Activated CD8-positive, alpha-beta memory T cell treated with anti-CD3 and anti-CD28 coated beads, Interleukin-2, amount 50 U/mL, for 48 hours (primary cell): Measurements from ENCODE around the gene UNG.
"Not testable (repeated sequence)": the region's sequence is repeated elsewhere in the genome, so short reads cannot be mapped to it uniquely, and the experiment has no call there.

Experiments used
- DNase-seq: peaks from one replicate; pipeline ENCODE4 v3.0.0-alpha.2; 2020

The UNG gene

DNA sequence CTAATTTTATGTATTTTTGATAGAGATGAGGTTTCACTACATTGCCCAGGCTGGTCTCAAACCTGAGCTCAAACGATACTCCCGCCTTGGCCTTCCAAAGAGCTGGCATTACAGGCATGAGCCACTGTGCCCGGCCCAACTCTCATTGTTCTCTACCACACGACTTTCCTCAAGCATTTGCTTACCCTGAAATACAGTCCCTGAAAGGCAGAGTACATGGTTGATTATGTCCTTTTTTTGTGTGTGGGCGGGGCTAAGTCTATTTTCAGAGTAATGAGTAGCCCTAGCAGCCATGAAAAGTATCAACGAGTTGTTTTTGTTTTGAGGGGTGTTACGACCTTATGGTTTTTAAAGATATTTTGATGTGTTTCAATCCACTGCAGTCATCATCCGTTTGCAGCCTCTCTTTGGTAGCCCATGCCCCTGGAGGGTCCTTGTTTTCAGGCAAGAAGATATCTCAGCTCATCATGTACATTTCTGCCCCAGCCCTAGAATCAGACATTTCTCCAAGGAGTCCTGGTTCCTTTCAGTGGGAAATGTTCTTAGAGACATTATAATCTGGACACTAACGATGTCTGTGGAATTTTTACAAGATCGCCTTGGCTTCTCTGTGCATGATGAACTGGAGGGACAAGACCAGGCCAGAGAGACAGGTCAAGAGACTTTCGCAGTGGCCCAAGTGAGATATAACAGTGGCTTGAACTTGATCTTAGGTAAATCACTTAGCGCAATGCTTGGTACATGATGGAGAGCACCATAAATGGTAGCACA is 27.7 kb downstream of the UNG start:
- no peak for DNase-seq

DNA sequence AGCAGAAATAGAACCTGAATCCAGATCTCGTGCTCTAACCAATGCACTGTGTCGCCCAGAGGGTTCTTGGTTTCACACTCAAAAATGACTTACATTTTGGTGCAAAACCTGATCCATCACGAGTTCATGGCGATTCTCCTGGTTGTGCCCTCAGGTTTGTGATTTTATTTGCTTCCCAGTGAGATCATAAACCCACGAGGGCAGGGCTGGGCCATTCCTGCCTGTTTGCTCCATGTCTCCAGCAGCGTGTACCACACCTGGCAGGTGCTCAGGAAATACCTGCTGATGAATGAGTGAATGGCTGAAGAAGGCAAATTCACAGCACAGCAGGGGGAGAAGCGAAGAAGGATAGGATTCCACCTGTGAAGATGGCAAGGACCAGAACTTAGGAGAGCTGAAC is 28.4 kb downstream of the UNG start:
- DNase-seq, result no peak

DNA sequence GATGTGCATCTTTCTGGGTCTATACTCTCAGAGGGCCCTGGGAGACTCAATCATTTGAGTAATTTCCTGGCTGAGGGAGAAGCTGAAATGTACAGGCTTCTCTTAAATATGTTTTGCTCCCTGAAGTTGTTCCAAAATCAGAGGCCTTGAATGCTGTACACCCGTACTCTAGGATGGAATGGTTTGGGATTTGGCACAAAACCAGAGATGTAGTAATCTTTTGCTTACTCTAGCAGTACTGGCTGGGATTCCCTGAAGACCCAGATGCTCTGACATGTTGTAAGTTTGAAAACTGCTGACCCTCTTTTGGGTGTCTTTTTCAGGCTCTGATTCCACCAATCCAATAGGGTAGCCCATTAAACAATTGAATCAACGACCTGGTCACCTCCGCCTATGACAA is 29.4 kb downstream of the UNG start:
- DNase-seq, result no peak

DNA sequence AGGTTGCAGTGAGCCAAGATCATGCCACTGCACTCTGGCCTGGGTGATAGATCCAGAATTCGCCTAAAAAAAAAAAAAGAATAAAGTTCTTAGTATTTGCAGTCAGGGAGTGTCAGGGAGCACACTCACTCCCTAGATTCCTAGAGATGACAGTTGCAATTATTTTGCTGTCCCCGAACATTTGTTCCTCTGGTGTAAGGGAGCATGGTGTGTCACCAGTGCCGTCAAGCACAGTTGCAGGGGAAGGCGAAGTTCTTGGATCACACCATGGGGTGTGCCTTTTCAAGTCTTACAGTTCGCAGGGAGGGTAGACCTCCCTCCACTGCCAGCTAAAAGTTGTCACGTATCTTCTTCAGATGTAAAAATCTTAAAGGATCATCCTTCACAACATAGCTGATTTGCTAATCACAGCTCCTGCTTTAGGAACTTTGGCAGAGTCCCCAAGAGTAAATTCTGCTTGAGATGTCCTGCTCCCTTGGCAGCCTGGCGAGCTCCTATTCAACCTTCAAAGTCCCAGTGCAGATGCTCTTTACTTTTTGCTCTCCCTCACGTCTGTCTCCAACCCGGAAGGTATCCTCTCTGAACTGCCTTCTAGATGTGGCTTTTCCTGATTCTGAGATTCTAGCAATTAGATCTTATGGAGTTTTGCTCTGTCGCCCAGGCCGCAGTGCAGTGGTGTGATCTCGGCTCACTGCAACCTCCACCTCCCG is 30.3 kb downstream of the UNG start:
- no peak for DNase-seq

DNA sequence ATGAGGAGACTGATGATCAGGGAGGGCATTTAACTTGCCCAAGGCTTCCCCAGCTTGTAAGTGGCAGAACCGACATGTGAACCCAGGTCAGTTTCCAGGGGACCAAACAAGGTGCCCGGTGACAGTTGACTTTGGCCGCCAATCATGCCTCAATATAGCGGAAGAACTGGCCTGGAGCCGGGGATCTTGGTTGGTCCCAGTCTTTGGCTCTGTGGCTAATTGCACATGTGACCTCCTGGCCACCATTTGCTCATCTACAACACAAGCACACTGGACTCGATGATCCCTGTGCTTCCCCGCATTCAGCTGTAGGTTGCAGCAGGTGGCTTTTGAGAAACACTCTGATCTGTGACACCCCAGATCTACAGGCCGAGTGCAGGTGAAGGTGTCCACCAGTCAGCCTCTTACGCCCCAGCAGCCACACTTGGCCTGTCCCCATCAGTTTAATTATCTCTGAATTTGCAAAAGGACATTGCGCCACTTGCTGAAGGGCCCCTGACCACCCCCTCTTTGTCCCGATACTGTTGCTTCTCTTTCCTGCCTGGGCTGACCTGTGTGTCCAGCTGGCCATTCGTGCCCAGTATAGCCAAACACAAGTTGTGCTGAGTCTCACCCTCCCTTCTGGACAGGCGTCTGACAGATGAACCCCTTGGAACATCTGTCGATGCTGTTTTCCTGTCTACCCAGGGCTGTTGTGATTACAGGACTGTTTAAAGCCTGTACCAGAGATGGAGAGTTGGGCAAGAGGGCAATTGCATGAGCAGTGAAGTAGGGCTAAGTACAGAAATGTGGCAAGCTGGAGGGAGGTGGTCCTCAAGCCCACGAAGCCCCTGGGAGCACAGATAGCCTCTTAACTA is 33.1 kb downstream of the UNG start:
- DNase-seq, result no peak

DNA sequence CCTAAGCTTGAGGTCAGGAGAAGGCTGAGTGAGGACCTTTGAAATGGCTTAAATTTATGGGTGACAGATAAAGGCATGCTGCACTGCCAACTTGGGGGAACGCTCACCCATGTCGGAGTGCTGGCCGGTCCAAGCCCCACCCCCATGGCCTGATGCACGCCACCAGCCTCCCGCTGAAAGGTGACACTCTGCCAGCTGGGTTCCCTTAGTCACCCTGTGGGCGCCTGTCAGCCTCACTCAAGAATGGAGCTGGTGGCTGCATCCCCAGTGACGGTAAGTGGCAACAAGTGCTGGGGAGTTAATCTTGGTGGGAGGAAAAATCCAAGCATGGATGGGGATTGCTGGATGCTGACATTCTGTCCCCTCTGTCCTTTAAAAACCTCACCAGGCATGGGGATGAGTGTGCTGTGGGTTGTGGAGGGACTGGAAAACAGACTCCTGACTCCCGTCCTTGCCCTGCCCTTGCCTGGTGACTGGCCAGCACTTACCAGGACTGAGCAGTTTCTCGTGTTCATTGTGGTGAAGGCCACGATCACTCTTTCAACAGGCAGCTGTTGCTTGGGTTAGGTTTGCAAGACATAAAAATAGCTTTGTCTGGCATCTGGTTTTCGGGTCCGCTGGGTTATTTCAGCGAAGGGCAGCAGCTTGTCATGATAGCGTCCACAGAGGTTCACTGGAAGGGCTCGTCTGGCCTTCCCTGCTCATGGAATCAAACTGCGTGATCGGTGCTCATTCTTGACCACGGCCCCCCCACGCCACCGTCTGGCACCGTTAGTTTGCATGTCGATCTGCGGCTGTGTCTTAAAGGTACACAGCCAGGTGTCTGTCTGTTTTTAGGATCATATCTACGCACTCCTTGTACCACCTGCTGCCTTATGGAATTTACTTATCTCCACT is 34.0 kb downstream of the UNG start:
- no peak for DNase-seq

DNA sequence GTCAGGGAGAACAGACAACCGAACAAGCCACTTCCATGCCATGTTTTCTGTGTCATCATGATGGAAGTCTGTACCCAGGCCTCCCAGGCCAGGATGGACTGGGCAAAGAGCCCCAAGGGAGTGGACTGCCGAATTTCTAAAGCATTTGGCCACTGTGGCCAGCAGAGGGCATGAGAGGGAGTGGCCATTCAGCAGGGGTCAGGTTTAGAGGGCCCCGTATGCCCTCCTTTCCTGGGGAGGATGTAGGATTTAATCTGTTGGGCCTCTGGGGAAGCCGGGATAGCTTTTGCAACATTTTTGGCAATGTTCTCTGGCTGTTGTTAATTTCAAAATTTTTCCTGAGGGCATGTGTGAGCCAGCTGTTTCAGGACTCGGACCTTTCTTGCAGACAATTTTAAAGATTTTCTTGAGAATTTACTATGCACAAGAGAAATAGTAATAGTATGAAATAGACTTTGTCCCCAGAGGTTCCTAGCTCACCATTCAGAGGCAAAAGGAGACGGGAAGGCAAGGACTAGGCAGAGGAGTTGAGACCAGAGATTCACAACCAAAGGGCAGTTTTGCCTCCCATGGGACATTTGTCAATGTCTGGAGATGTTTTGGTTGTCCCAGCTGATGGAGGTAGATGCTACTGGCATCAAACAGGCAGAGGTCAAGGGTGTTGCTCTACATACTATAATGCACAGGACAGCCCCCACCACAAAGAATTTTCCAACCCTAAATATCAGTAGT is 37.0 kb downstream of the UNG start:
- no peak for DNase-seq

DNA sequence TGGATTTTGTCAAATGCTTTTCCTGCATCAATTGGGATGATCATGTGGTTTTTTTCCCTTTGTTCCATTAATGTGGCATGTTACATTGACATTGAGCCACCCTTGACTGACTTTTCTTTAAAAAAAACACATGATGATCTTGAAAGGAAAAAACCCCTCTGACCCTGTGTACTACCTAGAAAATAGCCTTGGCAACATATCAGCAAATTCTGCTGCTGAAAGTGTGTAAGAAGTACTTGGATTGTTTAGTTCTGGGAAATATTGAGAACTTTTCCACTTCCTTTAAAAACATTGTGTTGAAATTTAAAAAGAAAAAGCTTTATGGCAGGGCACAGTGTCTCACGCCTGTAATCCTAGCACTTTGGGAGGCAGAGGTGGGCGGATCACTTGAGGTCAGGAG is 39.7 kb downstream of the UNG start:
- no peak for DNase-seq

DNA sequence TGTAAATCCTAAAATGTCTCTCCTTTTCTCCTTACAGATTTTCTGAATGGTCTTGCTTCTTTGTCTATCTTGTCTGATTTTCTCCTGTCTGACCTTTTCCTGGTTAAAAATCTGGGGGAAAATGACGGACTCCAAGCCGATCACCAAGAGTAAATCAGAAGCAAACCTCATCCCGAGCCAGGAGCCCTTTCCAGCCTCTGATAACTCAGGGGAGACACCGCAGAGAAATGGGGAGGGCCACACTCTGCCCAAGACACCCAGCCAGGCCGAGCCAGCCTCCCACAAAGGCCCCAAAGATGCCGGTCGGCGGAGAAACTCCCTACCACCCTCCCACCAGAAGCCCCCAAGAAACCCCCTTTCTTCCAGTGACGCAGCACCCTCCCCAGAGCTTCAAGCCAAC is 42.0 kb downstream of the UNG start:
- no peak for DNase-seq

DNA sequence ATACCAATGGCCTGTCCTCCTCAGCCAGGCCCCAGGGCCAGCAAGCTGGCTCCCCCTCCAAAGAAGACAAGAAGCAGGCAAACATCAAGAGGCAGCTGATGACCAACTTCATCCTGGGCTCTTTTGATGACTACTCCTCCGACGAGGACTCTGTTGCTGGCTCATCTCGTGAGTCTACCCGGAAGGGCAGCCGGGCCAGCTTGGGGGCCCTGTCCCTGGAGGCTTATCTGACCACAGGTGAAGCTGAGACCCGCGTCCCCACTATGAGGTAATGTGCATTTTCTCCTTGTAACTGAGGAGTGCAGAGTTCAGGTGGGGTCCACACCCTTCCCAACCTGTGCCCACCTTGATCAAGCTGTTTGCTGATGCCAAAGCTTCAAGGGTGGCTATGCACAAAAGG is 42.4 kb downstream of the UNG start:
- DNase-seq, result no peak

DNA sequence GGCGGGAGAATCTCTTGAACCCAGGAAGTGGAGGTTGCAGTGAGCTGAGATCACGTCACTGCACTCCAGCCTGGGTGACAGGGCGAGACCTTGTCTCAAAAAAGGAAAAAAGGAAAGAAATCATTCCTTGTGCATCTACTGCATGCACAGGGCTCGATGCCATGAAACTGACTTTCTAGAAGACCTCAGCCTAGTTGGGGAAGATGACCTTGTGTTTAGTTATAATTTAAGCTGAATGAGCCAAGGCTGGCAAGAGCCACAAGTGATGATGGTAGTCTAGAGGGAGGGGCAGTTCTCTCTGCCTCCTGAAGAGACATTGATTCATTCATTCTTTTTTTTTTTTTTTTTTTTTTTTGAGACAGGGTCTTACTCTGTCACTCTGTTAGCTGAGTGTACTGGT is 43.2 kb downstream of the UNG start:
- no peak for DNase-seq

DNA sequence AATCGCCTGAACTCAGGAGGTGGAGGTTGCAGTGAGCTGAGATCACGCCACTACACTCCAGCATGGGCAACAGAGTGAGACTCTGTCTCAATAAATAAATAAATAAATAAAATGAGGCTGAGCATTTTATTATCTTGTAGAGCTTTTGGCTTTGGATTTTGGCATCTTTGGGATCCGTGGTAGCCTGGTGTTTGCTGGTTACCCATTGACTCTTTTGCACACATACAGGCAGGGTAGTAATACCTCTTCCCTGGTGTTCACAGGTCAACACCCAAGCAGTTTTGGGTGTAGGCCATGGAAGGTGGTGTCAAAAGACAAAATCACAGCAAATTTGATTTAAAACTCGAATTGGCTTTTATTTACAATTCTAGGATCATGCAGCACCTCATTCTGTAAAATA is 46.8 kb downstream of the UNG start:
- DNase-seq, result no peak

DNA sequence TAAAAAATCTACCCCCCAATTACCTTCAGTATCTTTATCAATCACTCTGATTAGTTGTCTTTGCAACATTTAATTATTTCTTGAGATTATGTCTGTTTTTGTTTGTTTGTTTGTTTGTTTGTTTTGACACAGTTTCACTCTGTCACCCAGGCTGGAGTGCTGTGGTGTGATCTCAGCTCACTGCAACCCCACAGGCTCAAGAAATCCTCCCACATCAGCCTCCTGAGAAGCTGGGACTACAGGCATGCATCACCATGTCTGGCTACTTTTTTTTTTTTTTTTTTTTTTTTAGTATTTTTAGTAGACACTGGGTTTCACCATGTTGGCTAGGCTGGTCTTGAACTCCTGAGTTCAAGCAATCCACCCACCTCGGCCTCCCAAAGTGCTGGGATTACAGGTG is 49.7 kb downstream of the UNG start:
- DNase-seq, result not testable (repeated sequence)

DNA sequence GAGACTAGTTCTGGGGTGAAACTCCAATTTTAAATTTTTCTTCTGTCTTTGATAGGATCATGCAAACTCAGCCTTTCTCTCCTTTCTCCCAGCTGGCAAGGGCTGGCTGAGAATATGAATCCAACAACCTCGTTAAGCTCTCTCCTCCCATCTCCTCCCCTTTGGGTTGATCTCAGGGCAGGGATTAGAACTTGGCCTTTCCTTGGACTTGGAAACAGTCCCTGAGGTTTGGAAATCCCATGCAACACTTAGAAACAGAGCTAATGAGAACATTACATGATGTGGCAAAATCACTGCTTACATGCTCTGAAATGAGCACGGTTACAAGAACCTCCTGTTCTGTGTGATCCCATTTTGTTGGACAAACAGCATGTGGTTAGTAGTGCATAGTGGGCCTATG is 50.6 kb downstream of the UNG start:
- no peak for DNase-seq

DNA sequence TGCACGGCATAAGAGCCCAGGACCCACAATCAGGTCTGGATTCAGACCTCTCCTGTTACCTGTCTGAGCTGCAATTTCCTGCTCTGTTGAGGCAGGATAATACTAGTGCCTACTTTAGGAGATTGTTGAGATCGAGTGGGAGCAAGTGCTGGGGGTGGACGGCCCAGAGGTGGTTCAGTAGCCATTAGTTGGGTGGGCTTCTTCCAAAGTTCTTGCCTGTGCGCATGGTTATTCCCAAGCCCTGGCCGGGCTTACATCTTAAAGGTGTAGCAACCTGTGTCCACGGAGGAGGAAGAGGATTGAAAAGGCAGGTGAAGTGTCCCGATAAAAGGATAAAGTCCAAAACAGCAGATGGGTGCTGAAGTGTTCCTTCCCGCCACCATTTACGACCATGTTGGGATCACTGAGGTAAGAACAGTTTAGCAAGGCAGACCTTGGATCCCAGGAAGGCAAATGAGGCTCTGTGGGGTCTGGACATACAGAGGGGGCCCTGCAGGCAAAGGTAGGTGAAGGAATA is 52.8 kb downstream of the UNG start:
- DNase-seq, result no peak

DNA sequence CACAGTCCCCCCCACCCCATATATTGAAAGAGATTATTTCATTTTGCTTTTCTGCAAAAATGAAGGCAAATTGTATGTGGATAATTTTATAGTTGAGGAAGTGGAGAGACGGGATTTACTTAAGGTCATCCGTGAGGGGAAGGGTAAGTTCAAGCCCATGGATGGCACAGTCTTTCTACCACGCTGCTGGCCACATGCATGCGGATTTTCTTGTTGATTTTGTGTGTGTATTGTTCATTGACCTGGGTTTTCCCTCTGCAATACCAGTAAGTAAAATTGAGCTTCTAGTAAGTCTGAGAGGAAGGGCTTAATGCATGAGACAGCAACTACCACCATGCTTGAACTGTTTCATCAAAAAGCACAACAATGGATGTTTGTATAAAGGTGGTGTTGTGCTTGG is 54.1 kb downstream of the UNG start:
- no peak for DNase-seq

DNA sequence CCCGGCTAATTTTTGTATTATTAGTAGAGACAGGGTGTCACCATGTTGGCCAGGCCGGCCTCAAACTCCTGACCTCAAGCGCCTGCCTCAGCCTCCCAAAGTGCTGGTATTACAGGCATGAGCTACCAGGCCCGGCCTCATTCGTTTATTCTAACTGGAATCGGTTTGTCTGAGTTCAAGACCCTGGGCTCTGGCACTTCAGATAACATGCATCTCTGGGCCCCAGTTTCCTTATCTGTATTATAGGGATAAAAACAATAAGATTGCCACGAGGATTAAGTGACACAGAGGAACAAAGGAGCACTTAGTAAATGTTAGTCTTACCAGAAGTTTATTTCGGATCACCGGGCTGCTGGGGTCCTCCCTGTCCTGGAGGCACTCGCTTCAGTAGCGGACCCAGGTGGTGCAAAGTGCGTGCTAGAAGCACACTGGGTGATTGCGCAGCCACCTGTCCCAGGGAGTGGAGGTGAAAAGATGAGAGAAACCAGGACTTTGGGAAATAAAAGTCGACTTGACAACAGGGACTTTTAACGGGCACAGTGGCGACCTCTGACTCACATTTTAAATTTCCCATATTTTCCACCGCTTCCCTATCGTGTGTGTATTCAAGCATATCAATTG is 56.5 kb downstream of the UNG start:
- DNase-seq, result peak; percentile 60

DNA sequence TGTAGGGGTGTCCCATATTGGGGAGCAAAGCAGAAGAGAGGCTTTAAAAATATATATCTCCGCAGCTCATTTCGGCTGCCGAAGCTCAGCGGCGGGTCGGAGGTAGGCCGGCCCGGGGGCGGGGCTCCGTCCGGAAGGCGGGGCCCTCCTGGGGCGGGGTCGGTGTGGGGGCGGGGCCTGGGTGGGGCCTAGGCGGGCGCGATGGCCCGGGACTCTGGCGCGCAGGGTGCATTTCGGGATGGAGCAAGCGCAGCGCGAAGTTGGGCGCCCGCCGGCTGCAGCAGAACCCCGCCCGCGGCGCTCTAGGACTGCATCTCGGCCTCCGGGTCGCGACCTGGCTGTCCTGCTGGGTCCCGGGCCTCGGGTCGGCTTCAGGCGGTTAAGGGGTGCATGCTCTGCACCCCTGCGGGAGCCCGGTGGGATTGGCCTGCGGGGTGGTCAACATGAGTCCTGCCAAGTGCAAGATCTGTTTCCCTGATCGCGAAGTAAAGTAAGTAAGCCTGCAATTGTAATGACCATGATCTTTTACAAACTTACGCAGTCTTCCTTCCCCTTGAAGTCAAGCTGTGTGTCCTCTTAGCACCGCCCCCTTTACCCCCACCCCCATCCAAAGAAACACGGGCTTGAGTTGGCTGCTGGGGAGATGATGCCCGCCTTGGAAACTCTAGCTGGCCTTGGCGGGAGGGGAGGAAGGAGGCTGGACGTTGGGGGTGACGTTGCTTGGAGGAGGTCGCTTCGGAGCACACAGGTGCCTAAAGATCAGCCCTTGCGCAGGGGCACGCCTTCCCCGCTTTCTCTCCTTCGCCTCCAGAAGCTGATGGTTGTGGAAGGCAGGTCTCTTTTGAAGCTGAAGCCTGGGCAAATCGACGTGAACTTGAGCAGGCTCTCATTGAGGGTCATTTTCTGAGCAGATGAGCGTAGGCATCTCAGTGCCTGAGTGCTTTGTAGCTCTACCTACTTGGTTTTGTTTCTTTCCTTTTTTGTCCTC is 57.3 kb downstream of the UNG start:
- peak; percentile 93 for DNase-seq

DNA sequence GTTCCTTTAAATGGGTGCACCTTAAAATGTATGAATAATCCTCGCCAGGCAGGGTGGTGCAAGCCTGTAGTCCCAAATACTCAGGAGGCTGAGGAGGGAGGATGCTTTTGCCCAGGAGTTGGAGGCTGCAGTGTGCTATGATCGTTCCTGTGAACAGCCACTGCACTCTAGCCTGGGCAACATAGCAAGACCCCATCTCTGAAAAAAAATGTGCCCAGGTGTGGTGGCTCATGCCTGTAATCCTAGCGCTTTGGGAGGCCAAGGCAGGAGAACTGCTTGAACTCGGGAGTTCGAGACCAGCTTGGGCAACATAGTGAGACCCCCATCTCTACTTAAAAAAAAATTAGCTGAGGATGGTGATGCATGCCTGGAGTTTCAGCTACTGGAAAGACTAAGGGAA is 58.6 kb downstream of the UNG start:
- DNase-seq, result no peak

DNA sequence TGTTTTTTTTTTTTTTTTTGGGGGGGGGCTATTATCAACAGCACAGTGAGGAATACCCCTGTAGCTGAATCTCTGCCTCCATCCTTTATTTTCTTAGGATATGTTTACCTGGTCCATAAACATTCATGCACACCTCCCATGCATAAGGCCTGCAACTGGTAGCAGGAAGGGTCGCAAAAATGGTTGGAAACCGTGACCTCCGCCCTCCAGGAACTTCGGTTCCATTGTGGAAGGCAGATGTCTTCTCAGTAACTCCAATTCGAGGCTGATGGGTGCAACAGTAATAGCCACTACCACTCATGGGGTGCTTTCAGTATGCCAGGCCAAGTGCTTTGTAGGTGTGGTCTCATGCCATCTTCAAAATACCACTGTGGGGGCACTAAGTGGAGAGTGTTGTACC is 59.2 kb downstream of the UNG start:
- no peak for DNase-seq
